Prostate gland (tissue), 2 donors: ENCODE measurements around the gene AMOT. TPM values are rescaled to one million over a fixed set of nuclear protein-coding genes. Genes with fewer than 3 reads are reported as not detected.

ENCODE experiments used
- DNase-seq: peaks from one replicate; pipeline ENCODE4 v3.0.0-alpha.2; 2019; ENCODE audit warnings: low spot score
- H3K27ac ChIP-seq, 2 donors: fragments of 200-600 bp; sonication (generic); 2 replicates each; pipeline ENCODE4 v1.5.1; 2017 to 2019
- H3K27me3 ChIP-seq: fragments of 200-600 bp; sonication (generic); replicated peaks from 2 replicates; pipeline ENCODE4 v1.5.1; 2019; ENCODE audit not compliant: insufficient read depth
- H3K36me3 ChIP-seq, 2 donors: fragments of 200-600 bp; sonication (generic); 1 replicate in 1 of 2; 2 replicates in 1 of 2; pipeline versions ENCODE4 v1.5.1 to v1.8.1; 2017 to 2019
- H3K4me1 ChIP-seq: fragments of 200-600 bp; sonication (generic); replicated peaks from 2 replicates; pipeline ENCODE4 v1.5.1; 2019
- H3K4me3 ChIP-seq, 2 donors: fragments of 200-600 bp; sonication (generic); 2 replicates each; pipeline ENCODE4 v1.5.1; 2017 to 2019
- H3K9me3 ChIP-seq: fragments of 200-600 bp; sonication (generic); 2 replicates; pipeline ENCODE4 v1.5.1; 2017
- CTCF ChIP-seq, 4 experiments: fragments of 200-600 bp in 2 of 4; fragments of 450-650 bp in 2 of 4; sonication (generic) in 2 of 4; IDR thresholded peaks; 1 replicate in 3 of 4; 2 replicates in 1 of 4; pipeline ENCODE4 v1.5.1; 2016 to 2019; ENCODE audit warnings: antibody characterized with exemption in 4 of 4, mild to moderate bottlenecking in 2 of 4, moderate library complexity in 2 of 4
- POLR2A ChIP-seq: fragments of 450-650 bp; IDR thresholded peaks from one replicate; pipeline ENCODE4 v1.6.1; 2016; ENCODE audit warnings: antibody characterized with exemption, mild to moderate bottlenecking
- POLR2AphosphoS5 ChIP-seq: sonication (generic); formaldehyde crosslinking; IDR thresholded peaks from one replicate; pipeline ENCODE4 v1.6.1; 2017; ENCODE audit warnings: antibody characterized with exemption
- WGBS: methylation state at CpG from one replicate; pipeline ENCODE4 v1.1.5; 2018; 5-methylcytosine and 5-hydroxymethylcytosine counted together
- intact Hi-C: fragments of 100-400 bp; cut with DNase I; formaldehyde crosslinking; loops from one replicate; pipeline ENCODE4 v1.14.2; 2022
- total RNA-seq, 2 donors: library from RNA; depleted of rRNA; stranded (reverse); fragments of >200 nt; gene quantifications; one replicate each; pipeline ENCODE4 v1.1.0, GENCODE V29; 2016

Gene AMOT
- total RNA-seq, 2 donors from 2014 or later: 27.9 to 60.1 TPM

GRCh38 chrX:112818114-112819007 lies 22.3 kb downstream of the AMOT start:
- TF ChIP-seq POLR2AphosphoS5: no peak
- no peak for TF ChIP-seq POLR2A
- TF ChIP-seq CTCF (IDR thresholded peaks at IDR 0.05): no peak
- Histone ChIP-seq H3K36me3 (no peaks in the 10 kb centered on the region), H3K4me1 (no peaks in the 10 kb centered on the region), H3K27ac (peak overlapping the region in 1 of 2 donors; percentile 11), H3K4me3 (no peak overlapping the region), H3K27me3 (no peaks in the 10 kb centered on the region), H3K9me3 (no peaks in the 10 kb centered on the region)
- peak; percentile 60 for DNase-seq
- 51% methylated on average over 11 of the region's 11 CpGs for WGBS
- intact Hi-C loops: no loop called here

- H3K4me1 ChIP-seq: no peaks in the 10 kb centered on the region
- H3K36me3 ChIP-seq: no peaks in the 10 kb centered on the region
- intact Hi-C loops: no loop called here
- H3K27me3 ChIP-seq: no peaks in the 10 kb centered on the region
- no peak for DNase-seq
- 94% methylated on average over 2 of the region's 2 CpGs for WGBS
- no peak overlapping the region for H3K27ac ChIP-seq
- H3K4me3 ChIP-seq: no peak overlapping the region
- H3K9me3 ChIP-seq: no peaks in the 10 kb centered on the region
- TF ChIP-seq CTCF (IDR thresholded peaks at IDR 0.05) (no peak), POLR2A (no peak), POLR2AphosphoS5 (no peak)
Observed at GRCh38 chrX:112816908-112817307, 23.7 kb downstream of the AMOT start.

- Histone ChIP-seq H3K27me3 (no peaks in the 10 kb centered on the region), H3K27ac (no peak overlapping the region), H3K4me3 (no peak overlapping the region), H3K36me3 (no peaks in the 10 kb centered on the region), H3K4me1 (no peaks in the 10 kb centered on the region), H3K9me3 (no peaks in the 10 kb centered on the region)
- intact Hi-C loops: no loop called here
- TF ChIP-seq POLR2AphosphoS5: no peak
- TF ChIP-seq CTCF (IDR thresholded peaks at IDR 0.05): no peak
- TF ChIP-seq POLR2A: no peak
- WGBS: 100% methylated on average over 2 of the region's 2 CpGs
- no peak for DNase-seq
Observed at GRCh38 chrX:112814496-112814895, 26.1 kb downstream of the AMOT start.

GRCh38 chrX:112812741-112813140 lies 27.9 kb downstream of the AMOT start:
- no peaks in the 10 kb centered on the region for H3K36me3 ChIP-seq
- no peak overlapping the region for H3K27ac ChIP-seq
- WGBS: 56% methylated on average over 4 of the region's 4 CpGs
- no peaks in the 10 kb centered on the region for H3K9me3 ChIP-seq
- DNase-seq: no peak
- H3K4me1 ChIP-seq: no peaks in the 10 kb centered on the region
- intact Hi-C loops: no loop called here
- no peak overlapping the region for H3K4me3 ChIP-seq
- no peaks in the 10 kb centered on the region for H3K27me3 ChIP-seq
- no peak for TF ChIP-seq POLR2A
- no peak for TF ChIP-seq CTCF (IDR thresholded peaks at IDR 0.05)
- no peak for TF ChIP-seq POLR2AphosphoS5
